ENCODE results near the gene CLEC7A. TPM values are rescaled to one million over a fixed set of nuclear protein-coding genes. Genes with fewer than 3 reads are reported as not detected.

Gene CLEC7A
- total and polyA plus RNA-seq, 9 of the 15 experiments (the other 6 are each of a cell fraction or from before 2014, with no cell fraction given) = 0.16 TPM; not detected in 8

DNA sequence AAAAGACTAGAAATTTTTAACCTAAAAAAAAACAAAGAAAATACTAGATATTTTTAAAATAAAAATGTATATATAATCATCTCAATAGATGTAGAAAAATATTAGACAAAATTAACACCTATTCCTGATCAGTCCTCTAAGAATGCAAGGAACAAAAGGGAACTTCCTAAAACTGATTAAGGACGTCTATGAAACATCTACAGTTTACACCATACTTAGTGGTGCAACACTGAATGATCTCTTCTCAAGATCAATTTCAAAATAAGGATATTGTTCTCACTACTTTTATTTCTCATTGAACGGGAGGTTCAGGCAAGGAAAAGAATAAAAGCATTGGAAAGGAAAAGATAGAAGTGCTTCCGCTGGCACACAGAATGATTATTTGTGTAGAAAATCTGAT, 26.0 kb upstream of the CLEC7A start:
- Histone ChIP-seq H3K27me3 (ENCODE audit: control insufficient read depth in 2 of 2, insufficient read depth in 2 of 2, low read length in 2 of 2) (peaks cover 0 to 11% of the 10 kb centered on the region in 2 experiments; a peak in 2 of 5 replicates), H3K9me1 (ENCODE audit: control insufficient read depth, insufficient read depth, low read length) (no peaks in the 10 kb centered on the region), H3K27ac (ENCODE audit: extremely low read depth, low read depth, low read length) (no peak overlapping the region), H4K20me1 (replicated peaks; ENCODE audit: control insufficient read depth, insufficient read depth, low read length) (no peaks in the 10 kb centered on the region), H3K4me1 (replicated peaks in 1 of 2; ENCODE audit: control insufficient read depth in 2 of 2, insufficient read depth in 2 of 2, low read length in 2 of 2) (peaks cover 0 to 10% of the 10 kb centered on the region in 2 experiments; a peak in 2 of 5 replicates), H3K9ac (ENCODE audit: insufficient read depth in 1 of 2, low read depth in 2 of 2, low read length in 2 of 2) (no peak overlapping the region), H3K4me2 (ENCODE audit: insufficient read depth, low read length) (no peak overlapping the region), H3K4me3 (no peak overlapping the region), H3K36me3 (ENCODE audit: control insufficient read depth, insufficient read depth, low read length) (no peaks in the 10 kb centered on the region), H3K79me2 (ENCODE audit: control insufficient read depth, insufficient read depth, low read length) (no peaks in the 10 kb centered on the region), H3K9me3 (replicated peaks; ENCODE audit: control insufficient read depth, insufficient read depth, low read depth, low read length) (no peaks in the 10 kb centered on the region), H2AFZ (ENCODE audit: low read depth, low read length) (no peak overlapping the region)
- in situ Hi-C loops (cut with MboI) = no loop called here
- CTCF ChIA-PET (ENCODE audit: low intra/inter-chr PET ratio) = interaction anchor here (0.7 kb wide), 1 partner anchor 87 kb away, joined by 4 read pairs; no protein-coding TSS in a partner anchor
- no peak for TF ChIP-seq RNF2 (IDR thresholded peaks at IDR 0.05)
- TF ChIP-seq SMARCA4 (IDR thresholded peaks at IDR 0.05) = no peak
- no peak for TF ChIP-seq NCOA1 (IDR thresholded peaks at IDR 0.05; ENCODE audit: low read depth)
- intact Hi-C loops (cut with micrococcal nuclease) = no loop called here
- BruUV-seq (replicated peaks) = no TSS peak
- ATAC-seq (no peak), DNase-seq (ENCODE audit: extremely low read depth in 1 of 4, low spot score in 3 of 4) (no peak), FAIRE-seq (no peak)
- 19% methylated on average over 3 of the region's 3 CpGs for WGBS (ENCODE audit: insufficient coverage, low coverage, missing lambda C conversion rate)
- POLR2A ChIA-PET = no interaction called here

GRCh38 chr12:10154145-10154496, 24.1 kb upstream of the CLEC7A start:
- no peak for FAIRE-seq
- Histone ChIP-seq H2AFZ (ENCODE audit: low read depth, low read length) (no peak overlapping the region), H3K9ac (ENCODE audit: insufficient read depth in 1 of 2, low read depth in 2 of 2, low read length in 2 of 2) (no peak overlapping the region), H3K36me3 (ENCODE audit: control insufficient read depth, insufficient read depth, low read length) (no peaks in the 10 kb centered on the region), H3K4me1 (replicated peaks in 1 of 2; ENCODE audit: control insufficient read depth in 2 of 2, insufficient read depth in 2 of 2, low read length in 2 of 2) (peaks cover 0 to 10% of the 10 kb centered on the region in 2 experiments; a peak in 2 of 5 replicates), H3K4me2 (ENCODE audit: insufficient read depth, low read length) (no peak overlapping the region), H3K9me3 (replicated peaks; ENCODE audit: control insufficient read depth, insufficient read depth, low read depth, low read length) (no peaks in the 10 kb centered on the region), H3K27me3 (ENCODE audit: control insufficient read depth in 2 of 2, insufficient read depth in 2 of 2, low read length in 2 of 2) (peaks cover 0 to 11% of the 10 kb centered on the region in 2 experiments; a peak in 2 of 5 replicates), H3K27ac (ENCODE audit: extremely low read depth, low read depth, low read length) (no peak overlapping the region), H3K9me1 (ENCODE audit: control insufficient read depth, insufficient read depth, low read length) (no peaks in the 10 kb centered on the region), H4K20me1 (replicated peaks; ENCODE audit: control insufficient read depth, insufficient read depth, low read length) (no peaks in the 10 kb centered on the region), H3K79me2 (ENCODE audit: control insufficient read depth, insufficient read depth, low read length) (no peaks in the 10 kb centered on the region), H3K4me3 (no peak overlapping the region)
- no peak for ATAC-seq
- CTCF ChIA-PET (ENCODE audit: low intra/inter-chr PET ratio) = interaction anchor here (1.0 to 1.3 kb wide), 2 partner anchors 36 to 1333 kb away, joined by 3 read pairs; no protein-coding TSS in a partner anchor
- POLR2A ChIA-PET = no interaction called here
- WGBS (ENCODE audit: insufficient coverage, low coverage, missing lambda C conversion rate) = 9% methylated on average over 6 of the region's 6 CpGs
- BruUV-seq (replicated peaks) = no TSS peak
- no peak for DNase-seq (ENCODE audit: extremely low read depth in 1 of 4, low spot score in 3 of 4)
- in situ Hi-C loops (cut with MboI) = no loop called here
- intact Hi-C loops (cut with micrococcal nuclease) = no loop called here
- TF ChIP-seq, protein P1, sequence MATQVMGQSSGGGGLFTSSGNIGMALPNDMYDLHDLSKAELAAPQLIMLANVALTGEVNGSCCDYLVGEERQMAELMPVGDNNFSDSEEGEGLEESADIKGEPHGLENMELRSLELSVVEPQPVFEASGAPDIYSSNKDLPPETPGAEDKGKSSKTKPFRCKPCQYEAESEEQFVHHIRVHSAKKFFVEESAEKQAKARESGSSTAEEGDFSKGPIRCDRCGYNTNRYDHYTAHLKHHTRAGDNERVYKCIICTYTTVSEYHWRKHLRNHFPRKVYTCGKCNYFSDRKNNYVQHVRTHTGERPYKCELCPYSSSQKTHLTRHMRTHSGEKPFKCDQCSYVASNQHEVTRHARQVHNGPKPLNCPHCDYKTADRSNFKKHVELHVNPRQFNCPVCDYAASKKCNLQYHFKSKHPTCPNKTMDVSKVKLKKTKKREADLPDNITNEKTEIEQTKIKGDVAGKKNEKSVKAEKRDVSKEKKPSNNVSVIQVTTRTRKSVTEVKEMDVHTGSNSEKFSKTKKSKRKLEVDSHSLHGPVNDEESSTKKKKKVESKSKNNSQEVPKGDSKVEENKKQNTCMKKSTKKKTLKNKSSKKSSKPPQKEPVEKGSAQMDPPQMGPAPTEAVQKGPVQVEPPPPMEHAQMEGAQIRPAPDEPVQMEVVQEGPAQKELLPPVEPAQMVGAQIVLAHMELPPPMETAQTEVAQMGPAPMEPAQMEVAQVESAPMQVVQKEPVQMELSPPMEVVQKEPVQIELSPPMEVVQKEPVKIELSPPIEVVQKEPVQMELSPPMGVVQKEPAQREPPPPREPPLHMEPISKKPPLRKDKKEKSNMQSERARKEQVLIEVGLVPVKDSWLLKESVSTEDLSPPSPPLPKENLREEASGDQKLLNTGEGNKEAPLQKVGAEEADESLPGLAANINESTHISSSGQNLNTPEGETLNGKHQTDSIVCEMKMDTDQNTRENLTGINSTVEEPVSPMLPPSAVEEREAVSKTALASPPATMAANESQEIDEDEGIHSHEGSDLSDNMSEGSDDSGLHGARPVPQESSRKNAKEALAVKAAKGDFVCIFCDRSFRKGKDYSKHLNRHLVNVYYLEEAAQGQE (IDR thresholded peaks at IDR 0.05; ENCODE audit: borderline replicate concordance) = no peak
- TF ChIP-seq, protein P1 (CRISPR knock-in tag; IDR thresholded peaks at IDR 0.05; ENCODE audit: low read depth) = no peak
- TF ChIP-seq DPF2 (IDR thresholded peaks at IDR 0.05) (no peak), ZBTB26 (CRISPR knock-in tag; IDR thresholded peaks at IDR 0.05) (no peak)

Measured in K562 (cell line).